Left cardiac atrium (tissue), 4 donors: ENCODE measurements around the gene ACTL6B. TPM values are rescaled to one million over a fixed set of nuclear protein-coding genes. Genes with fewer than 3 reads are reported as not detected.
"Not testable (repeated sequence)": the region's sequence is repeated elsewhere in the genome, so short reads cannot be mapped to it uniquely, and the experiment has no call there.

Experiments used
- ATAC-seq, 2 donors: fragments of 200-7000 bp; cut with Tn5 transposase; one replicate each; pipeline ENCODE4 v1.9.1; 2020; ENCODE audit warnings: mild to moderate bottlenecking in 2 of 2, moderate library complexity in 2 of 2
- DNase-seq: peaks from one replicate; pipeline ENCODE4 v3.0.0-alpha.2; 2020
- intact Hi-C, 2 donors: fragments of 100-400 bp; cut with DNase I; formaldehyde crosslinking; loops; one replicate each; pipeline versions ENCODE4 v1.14.1 to v1.15.1; 2022 to 2023
- long read RNA-seq: library from polyadenylated mRNA; unstranded; transcript quantifications from one replicate; pipeline ENCODE4 v2.0.0, GENCODE V29; 2021
- total RNA-seq, 2 donors: library from RNA; stranded (reverse); fragmentation: NEBNext Ultra II Directional; extraction: Animal tissue kit (Norgen Biotek cat#: 25700); gene quantifications; one replicate each; pipeline ENCODE4 v1.2.1, GENCODE V29; 2021
- donor health status: DM: no; HTN: yes; CAD: no.
- donor health status: DM: no; HTN: yes; CAD: no; lungs with severe emphysema.
- donor health status: DM: yes; HTN: yes; CAD: no.
- donor health status: Dilated cardiomyopathy.

ACTL6B gene
- total RNA-seq = not detected
- long read RNA-seq = 0 reads

GRCh38 chr7:100655908-100656674 lies at the start of gene ACTL6B:
Gene ACTL6B (minus strand): TSS chr7:100656448. CDS start chr7:100656354, 94 bp downstream.
- ATAC-seq (peak; percentile 74 to 76), DNase-seq (peak; percentile 60)
- intact Hi-C loops = no loop called here

DNA sequence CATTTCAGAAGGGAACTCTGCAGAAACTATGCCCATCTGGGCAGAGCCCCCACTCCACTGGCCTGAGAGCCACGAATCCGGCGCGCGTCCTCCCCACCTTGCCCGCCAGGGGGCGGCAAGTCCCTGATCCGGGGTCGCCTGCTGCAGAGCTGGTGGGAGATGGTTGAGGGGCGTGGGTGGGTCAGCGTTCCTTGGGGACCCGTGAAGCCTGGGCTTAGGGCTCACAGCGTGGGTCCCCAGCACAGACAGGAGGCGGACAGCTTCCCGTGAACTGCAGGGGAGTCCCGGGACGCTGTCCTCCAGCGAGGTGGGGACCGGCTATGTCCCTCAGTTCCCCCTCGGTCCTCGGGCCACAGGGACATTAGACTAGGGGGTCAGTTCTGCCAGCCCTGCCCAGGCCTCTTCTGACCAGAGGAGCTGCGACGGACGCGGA lies 49.1 kb upstream of the ACTL6B start:
- ATAC-seq (peak; percentile 80 to 82), DNase-seq (peak; percentile 84)
- intact Hi-C loops = loop anchor here in 1 of 2 donors (5.0 kb wide), 1 partner anchor 147 kb away; the partner anchor contains the start of gene SLC12A9

DNA sequence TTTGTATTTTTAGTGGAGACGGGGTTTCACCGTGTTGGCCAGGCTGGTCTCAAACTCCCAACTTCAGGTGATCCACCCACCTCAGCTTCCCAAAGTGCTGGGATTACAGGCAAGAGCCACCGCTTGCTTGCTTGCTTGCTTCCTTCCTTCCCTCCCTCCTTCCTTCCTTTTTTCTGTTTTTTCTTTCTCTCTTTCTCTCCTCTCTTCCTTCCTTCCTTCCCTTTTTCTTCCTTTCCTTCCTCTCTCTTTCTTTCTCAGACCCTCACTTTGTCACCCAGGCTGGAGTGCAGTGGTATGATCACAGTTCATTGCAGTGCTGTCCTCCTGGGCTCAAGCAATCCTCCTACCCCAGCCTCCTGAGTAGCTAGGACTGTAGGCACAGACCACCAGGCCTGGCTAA lies 44.8 kb upstream of the ACTL6B start:
- DNase-seq, intact Hi-C loops, ATAC-seq: not testable (repeated sequence)

DNA sequence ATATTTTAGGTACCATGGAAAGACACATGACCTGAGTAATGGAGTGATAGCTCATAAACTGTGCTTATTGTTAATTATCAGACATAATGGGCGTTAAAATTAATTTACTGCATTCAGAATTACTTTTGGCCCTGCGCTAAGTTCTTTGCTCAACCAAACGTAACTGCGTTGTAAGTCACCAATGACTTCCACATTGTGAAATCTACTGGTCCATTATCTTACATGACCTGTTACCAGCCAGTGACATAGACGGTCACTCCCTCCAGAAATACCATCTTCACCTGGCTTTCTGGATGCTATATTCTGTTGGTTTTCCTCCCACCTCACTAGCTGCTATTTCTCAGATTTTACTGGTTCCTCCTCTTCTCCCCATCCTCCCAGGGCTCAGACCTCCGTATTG lies 42.8 kb upstream of the ACTL6B start:
- intact Hi-C loops = no loop called here
- DNase-seq = no peak

DNA sequence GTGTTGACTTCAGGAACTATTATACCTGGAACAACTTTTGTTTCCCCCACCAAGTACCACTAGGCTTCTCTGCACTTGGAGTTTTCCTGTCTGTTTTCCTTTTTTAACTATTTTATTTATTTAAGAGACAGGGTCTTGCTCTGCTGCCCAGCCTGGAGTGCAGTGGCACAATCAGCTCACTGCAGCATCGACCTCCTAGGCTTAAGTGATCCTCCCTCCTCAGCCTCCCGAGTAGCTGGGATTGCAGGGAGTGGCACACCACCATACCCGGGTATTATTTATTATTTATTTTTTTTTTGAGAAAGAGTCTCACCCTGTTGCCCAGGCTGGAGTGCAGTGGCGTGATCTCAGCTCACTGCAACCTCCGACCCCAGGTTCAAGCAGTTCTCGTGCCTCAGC lies 39.9 kb upstream of the ACTL6B start:
- intact Hi-C loops = no loop called here
- ATAC-seq (no peak), DNase-seq (no peak)

More for the DNA sequence above, 42.8 kb upstream of the ACTL6B start:
- ATAC-seq = no peak

GRCh38 chr7:100694098-100694745 lies 38.0 kb upstream of the ACTL6B start, which contains the start of gene GIGYF1:
Gene GIGYF1 (minus strand): TSS chr7:100694250. CDS start chr7:100688238, 6,012 bp downstream.
- ATAC-seq = peak; percentile 43 to 60
- intact Hi-C loops = loop anchor here in 1 of 2 donors (5.0 kb wide), 2 partner anchors 132 to 217 kb away; partner anchors contain the start of gene TSC22D4
- DNase-seq = peak; percentile 88

- ATAC-seq (peak; percentile 10 to 16), DNase-seq (no peak)
- intact Hi-C loops = loop anchor here in 1 of 2 donors (5.0 kb wide), 2 partner anchors 131 to 216 kb away; partner anchors contain the start of gene TSC22D4
Measured at GRCh38 chr7:100693312-100694097, 37.3 kb upstream of the ACTL6B start.

DNA sequence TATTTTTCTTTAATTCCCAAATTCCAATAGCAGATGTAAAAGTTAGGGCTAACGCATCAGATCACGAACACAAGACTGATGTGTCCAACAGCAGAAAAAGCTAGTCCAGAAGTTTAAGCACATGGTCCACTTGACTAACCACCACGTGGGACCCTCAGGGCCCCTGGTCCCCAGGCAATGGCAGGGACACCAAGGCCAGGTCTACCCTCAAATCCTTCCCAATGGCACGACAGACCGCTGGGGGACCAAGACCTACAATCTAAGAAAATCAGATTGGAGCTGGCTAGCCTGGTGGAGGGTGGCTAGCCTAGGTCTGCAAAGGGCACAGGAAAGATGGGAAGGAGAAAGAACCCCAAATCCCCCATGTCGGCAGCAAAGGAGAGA lies 36.3 kb upstream of the ACTL6B start:
- DNase-seq (no peak), ATAC-seq (no peak)
- intact Hi-C loops = loop anchor here in 1 of 2 donors (5.0 kb wide), 2 partner anchors 130 to 215 kb away; partner anchors contain the start of gene TSC22D4

DNA sequence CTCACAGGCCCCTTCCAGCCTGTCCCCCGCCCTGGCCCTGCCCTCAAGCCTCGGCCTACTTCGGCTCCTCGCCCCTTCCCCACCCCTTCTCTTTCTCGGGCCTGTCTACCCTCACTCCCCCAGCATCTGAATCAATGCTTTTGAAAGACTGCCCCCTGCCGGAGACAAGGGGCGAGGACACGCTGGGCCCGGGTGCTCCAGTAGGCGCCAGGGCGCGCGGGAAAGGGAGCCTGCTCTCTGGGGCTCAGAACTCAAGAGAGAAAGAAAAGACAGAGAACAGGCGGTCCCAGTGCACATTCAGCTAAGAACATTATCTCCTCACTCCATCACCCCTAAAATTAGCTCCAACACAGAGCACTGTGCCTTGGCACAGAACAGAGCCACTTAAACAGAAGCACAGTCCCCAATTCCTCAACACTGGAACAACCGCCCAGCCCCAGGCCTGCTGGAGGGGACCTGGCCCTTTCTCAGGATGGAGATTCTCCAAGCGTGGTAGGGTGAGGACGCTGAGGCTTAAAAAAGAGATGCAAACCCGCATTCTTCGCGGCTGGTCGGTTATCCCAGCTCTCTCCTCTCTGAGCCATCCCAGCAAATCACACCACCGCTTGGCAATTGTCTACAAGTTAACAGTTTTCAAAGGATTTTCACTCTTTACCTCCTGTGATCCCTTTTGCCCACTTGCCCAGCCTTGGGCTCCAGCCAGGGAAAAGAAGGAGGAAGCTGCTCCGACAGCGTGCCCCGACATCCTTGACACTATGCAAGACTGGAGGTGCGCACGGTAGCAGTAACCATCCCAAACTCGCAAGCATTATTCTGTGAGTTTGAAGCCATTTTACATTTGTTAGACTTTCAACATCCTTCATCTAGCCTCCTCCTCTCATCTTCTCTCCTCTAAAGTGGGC lies 35.7 kb upstream of the ACTL6B start:
- DNase-seq (peak; percentile 82), ATAC-seq (peak; percentile 77)
- intact Hi-C loops = loop anchor here in 1 of 2 donors (5.0 kb wide), 2 partner anchors 130 to 215 kb away; partner anchors contain the start of gene TSC22D4

DNA sequence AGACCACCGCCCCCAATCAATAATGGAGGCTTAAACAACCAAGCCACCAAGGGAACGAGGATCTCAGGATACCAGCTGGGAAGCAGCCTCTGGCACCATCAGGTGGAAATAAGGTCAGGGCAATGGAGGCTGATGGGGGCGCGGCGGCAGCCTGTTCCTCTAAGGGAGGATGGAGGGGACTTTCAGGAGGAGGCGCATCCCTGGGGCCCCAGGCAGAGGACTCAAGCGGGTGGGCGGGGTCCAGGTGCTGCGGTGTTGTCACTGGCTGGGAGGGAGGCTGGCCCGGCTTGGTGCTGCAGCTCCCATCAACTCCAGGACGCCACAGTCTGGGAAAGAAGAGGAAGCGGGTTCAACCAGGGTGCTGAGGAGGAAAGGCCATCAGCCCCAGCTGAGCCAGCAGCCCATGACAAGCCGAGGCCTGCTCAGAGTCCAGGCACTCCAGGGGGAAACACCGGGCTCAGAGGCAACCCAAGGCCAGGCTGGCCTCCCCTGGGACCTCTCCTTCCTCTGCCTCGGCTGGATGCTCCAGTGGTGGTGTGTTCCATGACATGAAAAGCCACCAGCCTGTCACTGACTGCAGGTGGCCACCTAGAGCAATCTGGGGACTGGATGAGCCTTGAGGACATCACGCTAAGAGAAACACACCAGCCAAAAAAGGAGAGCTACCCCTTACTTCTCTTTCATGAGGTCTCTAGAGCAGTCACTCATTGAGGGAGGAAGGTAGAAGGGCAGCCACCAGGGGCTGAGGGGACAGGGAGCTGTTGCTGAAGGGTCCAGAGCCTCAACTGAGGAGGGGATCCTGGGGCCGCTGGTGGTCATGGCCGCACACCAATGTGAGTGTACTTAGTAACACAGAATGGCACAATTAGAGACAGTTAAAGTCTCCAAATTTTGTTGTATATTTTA lies 33.2 kb upstream of the ACTL6B start:
- DNase-seq (peak; percentile 24), ATAC-seq (no peak)
- intact Hi-C loops = loop anchor here (5.0 to 10.0 kb wide), 4 partner anchors 85 to 212 kb away; partner anchors contain the start of genes PCOLCE (in 1 of the 2), SAP25 (in 1 of the 2) and TSC22D4 (in 1 of the 2)

DNA sequence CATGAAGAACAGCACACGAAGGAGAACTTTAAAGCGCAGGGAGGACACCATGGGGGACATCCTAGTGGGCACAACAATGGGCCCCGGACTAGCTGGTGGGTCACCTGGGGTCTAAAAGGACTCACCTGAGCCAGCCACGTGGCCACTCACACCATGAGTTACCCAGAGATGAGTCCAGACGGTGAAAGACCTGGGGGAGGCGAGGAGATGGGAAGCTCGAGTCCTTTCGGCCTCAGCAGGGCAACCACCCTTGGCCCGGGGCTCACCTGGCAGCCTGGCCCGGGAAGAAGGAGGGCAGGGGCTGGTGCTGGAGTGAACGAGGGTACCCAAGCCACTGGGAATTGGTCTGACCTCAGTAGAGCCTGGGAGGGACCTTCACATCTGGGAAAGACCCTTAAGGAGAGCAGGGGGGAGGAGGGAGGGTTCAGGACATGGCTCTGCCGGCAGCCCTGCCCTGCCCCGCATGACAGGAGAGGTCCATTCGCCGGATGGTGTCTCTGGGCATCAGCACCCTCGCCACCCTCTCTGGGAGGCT lies 32.1 kb upstream of the ACTL6B start:
- DNase-seq = peak; percentile 17
- no peak for ATAC-seq
- intact Hi-C loops = loop anchor here in 1 of 2 donors (10.0 kb wide), 2 partner anchors 84 to 114 kb away; partner anchors contain the start of genes PCOLCE and SAP25

GRCh38 chr7:100687751-100688300 lies 31.6 kb upstream of the ACTL6B start:
- ATAC-seq = no peak
- intact Hi-C loops = loop anchor here in 1 of 2 donors (10.0 kb wide), 2 partner anchors 83 to 113 kb away; partner anchors contain the start of genes PCOLCE and SAP25
- peak; percentile 18 for DNase-seq

- DNase-seq (no peak), ATAC-seq (no peak)
- intact Hi-C loops = loop anchor here in 1 of 2 donors (10.0 kb wide), 2 partner anchors 82 to 112 kb away; partner anchors contain the start of genes PCOLCE and SAP25
Measured at GRCh38 chr7:100687261-100687660, 31.0 kb upstream of the ACTL6B start.

DNA sequence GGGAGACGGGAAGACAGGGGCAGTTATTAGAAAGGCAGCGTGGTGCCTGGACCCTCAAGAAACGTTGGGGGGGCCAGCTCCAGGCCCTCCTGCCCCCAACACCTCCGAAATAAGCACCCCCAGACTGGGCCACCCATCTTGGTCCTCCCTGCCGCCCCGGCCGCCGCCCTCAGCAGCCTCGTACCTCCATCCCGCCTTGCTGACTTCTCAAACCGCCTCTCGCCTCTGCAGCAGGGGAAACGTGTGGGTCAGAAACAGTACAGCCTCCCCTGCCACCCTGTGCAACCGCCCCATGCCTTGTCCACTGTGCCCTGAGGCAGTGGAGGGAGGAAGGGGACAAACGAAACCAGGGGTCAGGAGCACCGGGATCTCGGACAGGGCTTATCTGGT lies 30.6 kb upstream of the ACTL6B start:
- no peak for ATAC-seq
- intact Hi-C loops = loop anchor here in 1 of 2 donors (10.0 kb wide), 2 partner anchors 82 to 112 kb away; partner anchors contain the start of genes PCOLCE and SAP25
- DNase-seq = no peak

GRCh38 chr7:100686201-100686821 lies 30.1 kb upstream of the ACTL6B start:
- DNase-seq (no peak), ATAC-seq (no peak)
- intact Hi-C loops = loop anchor here in 1 of 2 donors (10.0 kb wide), 2 partner anchors 82 to 112 kb away; partner anchors contain the start of genes PCOLCE and SAP25
